GM23338 (cell line): ENCODE data around the gene PITPNC1. TPM values are rescaled to one million over a fixed set of nuclear protein-coding genes. Genes with fewer than 3 reads are reported as not detected.

ENCODE experiments used
- ATAC-seq: fragments of 200-7000 bp; cut with Tn5 transposase; 3 replicates; pipeline ENCODE4 v1.9.1; 2020
- DNase-seq: peaks from one replicate; pipeline ENCODE4 v3.0.0-alpha.2; 2015; ENCODE audit warnings: low spot score
- H2AFZ ChIP-seq: fragments of 200-600 bp; sonication (generic); 2 replicates; pipeline ENCODE4 v1.8.0; 2016; ENCODE audit warnings: antibody characterized with exemption, mild to moderate bottlenecking, moderate library complexity
- H3F3A ChIP-seq: fragments of 200-600 bp; sonication (generic); replicated peaks from 2 replicates; pipeline ENCODE4 v1.8.0; 2017; ENCODE audit warnings: antibody characterized with exemption, mixed run types, low read depth
- H3K27ac ChIP-seq: fragments of 200-600 bp; sonication (generic); 2 replicates; pipeline ENCODE4 v1.6.1; 2016; ENCODE audit warnings: low read depth
- H3K27me3 ChIP-seq: fragments of 200-600 bp; sonication (generic); 2 replicates; pipeline ENCODE4 v1.8.0; 2016; ENCODE audit warnings: mild to moderate bottlenecking, mixed run types, moderate library complexity; ENCODE audit not compliant: insufficient read depth
- H3K36me3 ChIP-seq: fragments of 200-600 bp; sonication (generic); 2 replicates; pipeline ENCODE4 v1.8.0; 2016; ENCODE audit warnings: mild to moderate bottlenecking; ENCODE audit not compliant: insufficient read depth
- H3K4me1 ChIP-seq: fragments of 200-600 bp; sonication (generic); 2 replicates; pipeline ENCODE4 v1.8.0; 2016; ENCODE audit warnings: mild to moderate bottlenecking, moderate library complexity; ENCODE audit not compliant: insufficient read depth
- H3K4me2 ChIP-seq: fragments of 200-600 bp; sonication (generic); 2 replicates; pipeline ENCODE4 v1.7.1; 2017; ENCODE audit warnings: mixed run types
- H3K4me3 ChIP-seq: fragments of 200-600 bp; sonication (generic); 2 replicates; pipeline ENCODE4 v1.6.1; 2016; ENCODE audit warnings: mixed run types
- H3K79me2 ChIP-seq: fragments of 200-600 bp; sonication (generic); replicated peaks from 2 replicates; pipeline ENCODE4 v1.8.0; 2017; ENCODE audit warnings: mild to moderate bottlenecking; ENCODE audit not compliant: insufficient read depth
- H3K9me2 ChIP-seq: fragments of 200-600 bp; sonication (generic); 2 replicates; pipeline ENCODE4 v1.8.0; 2017; ENCODE audit not compliant: insufficient read depth
- H4K20me1 ChIP-seq: fragments of 200-600 bp; sonication (generic); replicated peaks from 2 replicates; pipeline ENCODE4 v1.8.0; 2017; ENCODE audit warnings: mild to moderate bottlenecking; ENCODE audit not compliant: insufficient read depth
- H3K27ac Mint-ChIP-seq: 2 replicates; pipeline ENCODE4 v1.8.0; 2020; ENCODE audit warnings: inconsistent platforms, mild to moderate bottlenecking, moderate library complexity, mixed read lengths
- H3K27me3 Mint-ChIP-seq: 3 replicates; pipeline ENCODE4 v1.8.0; 2022; ENCODE audit warnings: low read depth, mild to moderate bottlenecking, moderate library complexity, mixed read lengths, inconsistent platforms; ENCODE audit not compliant: insufficient read depth, poor library complexity
- H3K36me3 Mint-ChIP-seq: 3 replicates; pipeline ENCODE4 v1.8.0; 2021; ENCODE audit warnings: low read depth, mild to moderate bottlenecking, inconsistent platforms, moderate library complexity, mixed read lengths
- H3K4me1 Mint-ChIP-seq: 3 replicates; pipeline ENCODE4 v1.8.0; 2020; ENCODE audit warnings: mild to moderate bottlenecking, inconsistent platforms, mixed read lengths
- H3K4me3 Mint-ChIP-seq: 3 replicates; pipeline ENCODE4 v1.8.0; 2021; ENCODE audit warnings: moderate library complexity, mild to moderate bottlenecking, inconsistent platforms, mixed read lengths
- H3K9me3 Mint-ChIP-seq: 3 replicates; pipeline ENCODE4 v1.8.0; 2020; ENCODE audit warnings: moderate library complexity, mild to moderate bottlenecking, inconsistent platforms, mixed read lengths
- CREB1 ChIP-seq: fragments of 250-450 bp; sonication (Bioruptor Pico); IDR thresholded peaks from 2 replicates; pipeline ENCODE4 v1.5.0; 2020; ENCODE audit warnings: low read depth, mild to moderate bottlenecking, moderate library complexity
- EZH2 ChIP-seq: fragments of 200-600 bp; sonication (generic); IDR thresholded peaks from one replicate; pipeline ENCODE4 v1.8.0; 2017; ENCODE audit warnings: antibody characterized with exemption, mild to moderate bottlenecking, low read depth; ENCODE audit not compliant: unreplicated experiment
- EZH2phosphoT487 ChIP-seq: fragments of 200-600 bp; sonication (generic); IDR thresholded peaks from one replicate; pipeline ENCODE4 v1.8.1; 2018; ENCODE audit warnings: antibody characterized with exemption; ENCODE audit not compliant: unreplicated experiment
- JUNB ChIP-seq: IDR thresholded peaks from one replicate; pipeline ENCODE4 v1.6.1; 2016; ENCODE audit warnings: antibody characterized with exemption; ENCODE audit not compliant: unreplicated experiment
- NANOG ChIP-seq: IDR thresholded peaks from 2 replicates; pipeline ENCODE4 v1.6.1; 2016; ENCODE audit warnings: antibody characterized with exemption, borderline replicate concordance
- STAT1 ChIP-seq: IDR thresholded peaks from one replicate; pipeline ENCODE4 v1.6.1; 2016; ENCODE audit warnings: antibody characterized with exemption; ENCODE audit not compliant: unreplicated experiment
- ZNF114 ChIP-seq: fragments of 250-450 bp; sonication (Bioruptor Pico); IDR thresholded peaks from 2 replicates; pipeline ENCODE4 v1.5.0; 2020; ENCODE audit warnings: mild to moderate bottlenecking, moderate library complexity
- ZNF462 ChIP-seq: fragments of 250-450 bp; sonication (Bioruptor Pico); IDR thresholded peaks from 2 replicates; pipeline ENCODE4 v1.5.0; 2020; ENCODE audit warnings: mild to moderate bottlenecking, moderate library complexity
- polyA plus RNA-seq: library from polyadenylated mRNA; unstranded; fragments of >200 nt; fragmentation: Nextera tagmentation; extraction: Ambion mirVana; gene quantifications from 2 replicates; pipeline ENCODE4 v1.2.1, GENCODE V29; 2016
- total RNA-seq: library from RNA; depleted of rRNA; stranded (reverse); fragments of >200 nt; shearing (Covaris generic); gene quantifications from 2 replicates; pipeline ENCODE4 v1.2.3, GENCODE V29; 2014

Gene PITPNC1
- total and polyA plus RNA-seq, 2 experiments from 2014 or later, result 23.0 to 32.6 TPM

GRCh38 chr17:67565068-67565467, 188.0 kb downstream of the PITPNC1 start:
- ATAC-seq, result no peak
- TF ChIP-seq ZNF114 (CRISPR knock-in tag) (no peak), STAT1 (no peak), EZH2 (no peak), JUNB (no peak), EZH2phosphoT487 (no peak), ZNF462 (CRISPR knock-in tag) (no peak), CREB1 (CRISPR knock-in tag) (no peak), NANOG (no peak)
- H2AFZ ChIP-seq, result no peak overlapping the region

More at GRCh38 chr17:67565068-67565467, 188.0 kb downstream of the PITPNC1 start:
- H3K27me3 Mint-ChIP-seq, result peaks cover 2% of the 10 kb centered on the region
- H3K4me1 Mint-ChIP-seq, result peaks cover 5% of the 10 kb centered on the region; the same call in 1 of the 3 replicates
- H3K36me3 ChIP-seq, result no peaks in the 10 kb centered on the region
- H3K4me1 ChIP-seq, result no peaks in the 10 kb centered on the region
- no peaks in the 10 kb centered on the region for H3F3A ChIP-seq
- H3K27ac Mint-ChIP-seq, result no peak overlapping the region
- H3K9me3 Mint-ChIP-seq, result no peaks in the 10 kb centered on the region; the same call in 1 of the 3 replicates
- H3K27me3 ChIP-seq, result no peaks in the 10 kb centered on the region
- no peak overlapping the region for H3K4me3 Mint-ChIP-seq
- no peaks in the 10 kb centered on the region for H4K20me1 ChIP-seq
- no peak overlapping the region for H3K4me3 ChIP-seq
- no peak overlapping the region for H3K27ac ChIP-seq
- H3K79me2 ChIP-seq, result no peaks in the 10 kb centered on the region; the same call in 1 of the 2 replicates
- peaks cover 9% of the 10 kb centered on the region for H3K9me2 ChIP-seq
- no peak overlapping the region for H3K4me2 ChIP-seq
- no peak for DNase-seq
- peaks cover 21% of the 10 kb centered on the region for H3K36me3 Mint-ChIP-seq
